ENCODE data around the gene IGFBP4. TPM values are rescaled to one million over a fixed set of nuclear protein-coding genes. Genes with fewer than 3 reads are reported as not detected.
A peak's percentile ranks its signal among the peaks of the same experiment; 100 is the strongest.

IGFBP4 gene
- total and polyA plus RNA-seq, 2 of the 4 experiments (the other 2 are of a cell fraction): 308 to 1,187 TPM

- no peak for ATAC-seq (ENCODE audit: low read depth)
Measured at GRCh38 chr17:40479754-40480480, 36.7 kb downstream of the IGFBP4 start.

More at GRCh38 chr17:40479754-40480480, 36.7 kb downstream of the IGFBP4 start:
- H3K9ac ChIP-seq (ENCODE audit: low read depth, low read length): no peak overlapping the region; the same call in 1 of the 2 replicates
- H2BK5ac ChIP-seq (ENCODE audit: low read depth, low read length, poor library complexity, severe bottlenecking): peak overlapping the region; percentile 39
- DNase-seq: no peak
- H2AK5ac ChIP-seq (ENCODE audit: low read depth, low read length): peak overlapping the region; percentile 99
- TF ChIP-seq MXI1 (IDR thresholded peaks at IDR 0.05; ENCODE audit: borderline replicate concordance, low read depth, low read length): no peak
- TF ChIP-seq FOS (IDR thresholded peaks at IDR 0.05; ENCODE audit: low read depth, low read length): no peak
- TF ChIP-seq CHD1 (IDR thresholded peaks at IDR 0.05; ENCODE audit: low read depth, low read length): no peak
- TF ChIP-seq RAD21 (IDR thresholded peaks at IDR 0.05; ENCODE audit: low read length): no peak
- TF ChIP-seq BHLHE40 (IDR thresholded peaks at IDR 0.05; ENCODE audit: low read depth, low read length): no peak
- H3K4me1 ChIP-seq (ENCODE audit: control insufficient read depth, insufficient read depth, low read length): peaks cover 20% of the 10 kb centered on the region
- no peaks in the 10 kb centered on the region for H3K36me3 ChIP-seq (ENCODE audit: control insufficient read depth, insufficient read depth, low read length)
- intact Hi-C loops (cut with micrococcal nuclease) (no loop called here), dilution Hi-C loops (cut with HindIII; ENCODE audit: low sequenced_read_pairs, unreplicated experiment) (no loop called here), in situ Hi-C loops (cut with MboI; ENCODE audit: low sequenced_read_pairs) (no loop called here)
- peak overlapping the region; percentile 93 for H4K91ac ChIP-seq (ENCODE audit: insufficient read depth, low read depth, low read length)
- CTCF ChIA-PET: no interaction called here
- no peak overlapping the region for H3K4me3 ChIP-seq (ENCODE audit: insufficient read depth, low read depth, low read length)
- peak overlapping the region; percentile 63 for H2AK9ac ChIP-seq (replicated peaks; ENCODE audit: low read depth, low read length, poor library complexity)
- no CpG with 5 or more reads among the region's 9 CpGs for WGBS, 2 experiments (ENCODE audit: extremely low coverage in 2 of 2, insufficient read length in 1 of 2)
- peaks cover 0 to 18% of the 10 kb centered on the region in 2 experiments; a peak in 2 of 4 replicates for H3K79me1 ChIP-seq (ENCODE audit: low read depth in 1 of 2, low read length in 2 of 2)
- H4K5ac ChIP-seq (ENCODE audit: low read depth, low read length): peak overlapping the region; percentile 69
- POLR2A ChIA-PET (ENCODE audit: unreplicated experiment): no interaction called here
- H2BK120ac ChIP-seq (ENCODE audit: low read depth, low read length): peak overlapping the region; percentile 93
- no peaks in the 10 kb centered on the region for H3K27me3 ChIP-seq (ENCODE audit: control insufficient read depth, insufficient read depth, low read length)
- H3K4me2 ChIP-seq (ENCODE audit: low read depth, low read length): no peak overlapping the region
- peak overlapping the region; percentile 100 for H2BK15ac ChIP-seq (ENCODE audit: low read depth, low read length)
- peak overlapping the region; percentile 80 for H3K23ac ChIP-seq (ENCODE audit: low read depth, low read length)
- H2BK20ac ChIP-seq (ENCODE audit: low read depth, low read length): peak overlapping the region; percentile 98
- peak overlapping the region; percentile 77 to 90 for H4K8ac ChIP-seq (ENCODE audit: low read depth in 2 of 2, low read length in 2 of 2)
- peak overlapping the region; percentile 4; the same call in 1 of the 2 replicates for H3K27ac ChIP-seq (ENCODE audit: insufficient read depth, low read length)
- H3K18ac ChIP-seq (ENCODE audit: low read depth, low read length): peak overlapping the region; percentile 84
- peak overlapping the region; percentile 86 for H3K14ac ChIP-seq (replicated peaks; ENCODE audit: low read depth, low read length)
- peak overlapping the region; percentile 91 for H3K4ac ChIP-seq (ENCODE audit: low read depth, low read length)
- no peaks in the 10 kb centered on the region for H3K9me3 ChIP-seq (ENCODE audit: control insufficient read depth, insufficient read depth, low read length)
- peak overlapping the region; percentile 55 for H2AFZ ChIP-seq (replicated peaks; ENCODE audit: low read length, poor library complexity)
- peaks cover 40% of the 10 kb centered on the region for H3K9me1 ChIP-seq (ENCODE audit: insufficient read depth, low read length)
- no TSS peak for BruUV-seq (replicated peaks)
- H4K20me1 ChIP-seq (ENCODE audit: insufficient read depth, low read length): no peaks in the 10 kb centered on the region
- peak overlapping the region; percentile 3; the same call in 1 of the 2 replicates for H3K56ac ChIP-seq (ENCODE audit: extremely low read depth, insufficient read depth, low read length)
